Activated CD4-positive, alpha-beta T cell treated with anti-CD3 and anti-CD28 coated beads, Interleukin-2, amount 10 ng/mL, durations not matched to agents 7 days and 5 days (primary cell): ENCODE measurements around the gene PTTG1IP2. TPM values are rescaled to one million over a fixed set of nuclear protein-coding genes. Genes with fewer than 3 reads are reported as not detected.

ENCODE experiments used
- CTCF ChIA-PET: fragments of 350-600 bp; sonication (Branson Sonifier 250); formaldehyde crosslinking; loops from one replicate; lab custom pipeline; 2021; ENCODE audit warnings: antibody characterized with exemption; lab: Charles Lee
- POLR2A ChIA-PET: fragments of 350-600 bp; sonication (Branson Sonifier 250); formaldehyde crosslinking; loops from one replicate; lab custom pipeline; 2021; ENCODE audit warnings: antibody characterized with exemption; lab: Charles Lee
- DNase-seq: peaks from one replicate; pipeline ENCODE4 v3.0.0-alpha.2; 2020
- H3K27ac Mint-ChIP-seq: one replicate; pipeline ENCODE4 v1.8.0; 2021; ENCODE audit warnings: mild to moderate bottlenecking, moderate library complexity, mixed read lengths
- H3K27me3 Mint-ChIP-seq: one replicate; pipeline ENCODE4 v1.8.0; 2021; ENCODE audit warnings: mixed read lengths
- H3K36me3 Mint-ChIP-seq: one replicate; pipeline ENCODE4 v1.8.0; 2021; ENCODE audit warnings: low read depth, mixed read lengths
- H3K4me1 Mint-ChIP-seq: one replicate; pipeline ENCODE4 v1.8.0; 2021; ENCODE audit warnings: mixed read lengths
- H3K4me3 Mint-ChIP-seq: one replicate; pipeline ENCODE4 v1.8.0; 2021; ENCODE audit warnings: mild to moderate bottlenecking, moderate library complexity, mixed read lengths
- H3K9me3 Mint-ChIP-seq: one replicate; pipeline ENCODE4 v1.8.0; 2021; ENCODE audit warnings: mixed read lengths
- total RNA-seq, 2 experiments: library from RNA; stranded (reverse); gene quantifications; one replicate each; pipeline ENCODE4 v1.2.3, GENCODE V29; 2021

Gene PTTG1IP2
- not detected for total RNA-seq

DNA sequence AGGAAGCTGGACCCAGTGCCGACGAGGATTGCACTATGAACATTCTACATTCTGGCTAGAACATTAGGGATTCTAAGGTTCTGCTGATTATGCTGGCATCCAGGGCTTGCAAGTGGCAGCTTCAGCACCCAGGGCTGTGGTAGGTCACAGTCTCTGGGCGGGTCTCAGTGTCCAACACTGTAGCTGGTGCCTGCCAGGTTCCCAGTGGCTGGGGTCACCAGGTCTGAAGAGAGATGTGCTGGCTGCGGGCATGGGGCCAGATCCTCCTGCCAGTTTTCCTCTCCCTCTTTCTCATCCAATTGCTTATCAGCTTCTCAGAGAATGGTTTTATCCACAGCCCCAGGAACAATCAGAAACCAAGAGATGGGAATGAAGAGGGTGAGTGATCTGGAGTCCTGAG is at the start of gene PTTG1IP2:
PTTG1IP2 (plus strand) TSS at position 86 of the 400 bp plus-strand sequence; CDS start at position 234, 148 bp downstream.
- ChIA-PET POLR2A (no interaction called here), CTCF (no interaction called here)
- peaks cover 2% of the 10 kb centered on the region for H3K36me3 Mint-ChIP-seq
- peaks cover 2% of the 10 kb centered on the region for H3K27me3 Mint-ChIP-seq
- no peak within 1 kb of the TSS for H3K27ac Mint-ChIP-seq
- H3K9me3 Mint-ChIP-seq = peaks cover 9% of the 10 kb centered on the region
- no peak within 1 kb of the TSS for H3K4me3 Mint-ChIP-seq
- no peak for DNase-seq
- H3K4me1 Mint-ChIP-seq = no peaks in the 10 kb centered on the region

DNA sequence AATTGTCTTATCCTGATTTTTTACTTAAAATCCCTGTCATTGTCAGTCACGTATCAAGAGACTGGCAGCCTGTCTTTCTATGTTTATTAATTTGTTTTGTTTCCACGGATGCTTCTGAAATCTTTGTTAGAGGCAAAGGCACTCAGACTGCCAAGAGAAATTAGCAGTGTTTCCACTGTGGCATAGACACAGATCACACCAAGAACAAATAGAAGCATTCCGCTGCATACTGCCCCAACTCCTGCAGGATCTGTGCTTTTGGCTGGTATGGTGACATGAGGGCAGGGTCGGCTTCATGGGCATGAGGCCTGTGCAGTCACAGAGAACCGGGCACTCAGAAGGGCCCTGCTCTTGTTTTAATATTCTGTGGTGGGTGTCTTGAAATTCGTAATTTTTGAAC is 47.8 kb upstream of the PTTG1IP2 start:
- H3K27ac Mint-ChIP-seq = no peak overlapping the region
- no peaks in the 10 kb centered on the region for H3K27me3 Mint-ChIP-seq
- peaks cover 16% of the 10 kb centered on the region for H3K4me1 Mint-ChIP-seq
- ChIA-PET POLR2A (no interaction called here), CTCF (no interaction called here)
- no peaks in the 10 kb centered on the region for H3K36me3 Mint-ChIP-seq
- H3K9me3 Mint-ChIP-seq = no peaks in the 10 kb centered on the region
- no peak overlapping the region for H3K4me3 Mint-ChIP-seq
- DNase-seq = no peak

DNA sequence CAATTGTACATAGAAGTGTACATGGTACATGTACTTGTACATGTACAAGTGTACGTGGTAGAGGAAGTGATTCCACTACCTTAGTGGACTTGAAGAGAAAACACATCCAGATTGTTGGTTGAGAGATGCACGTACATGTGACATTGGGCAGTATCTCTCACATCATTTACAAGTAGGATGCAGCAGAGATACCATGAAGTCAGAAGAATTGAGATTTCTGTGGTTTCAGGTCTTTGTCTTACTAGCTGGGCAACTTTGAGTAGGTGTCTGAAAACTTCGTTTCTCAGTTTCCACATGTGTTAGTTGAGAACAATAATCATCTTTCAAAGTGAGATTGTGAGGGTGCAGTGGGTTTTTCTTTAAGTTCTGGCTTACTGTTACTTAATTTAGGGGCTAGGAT is 44.7 kb upstream of the PTTG1IP2 start:
- Mint-ChIP-seq H3K27ac (no peak overlapping the region), H3K9me3 (no peaks in the 10 kb centered on the region), H3K27me3 (no peaks in the 10 kb centered on the region), H3K4me3 (no peak overlapping the region), H3K36me3 (no peaks in the 10 kb centered on the region), H3K4me1 (peaks cover 16% of the 10 kb centered on the region)
- no peak for DNase-seq
- POLR2A ChIA-PET = no interaction called here
- CTCF ChIA-PET = interaction anchor here (0.6 kb wide), 1 partner anchor 9 kb away, joined by 3 read pairs; no protein-coding TSS in a partner anchor

DNA sequence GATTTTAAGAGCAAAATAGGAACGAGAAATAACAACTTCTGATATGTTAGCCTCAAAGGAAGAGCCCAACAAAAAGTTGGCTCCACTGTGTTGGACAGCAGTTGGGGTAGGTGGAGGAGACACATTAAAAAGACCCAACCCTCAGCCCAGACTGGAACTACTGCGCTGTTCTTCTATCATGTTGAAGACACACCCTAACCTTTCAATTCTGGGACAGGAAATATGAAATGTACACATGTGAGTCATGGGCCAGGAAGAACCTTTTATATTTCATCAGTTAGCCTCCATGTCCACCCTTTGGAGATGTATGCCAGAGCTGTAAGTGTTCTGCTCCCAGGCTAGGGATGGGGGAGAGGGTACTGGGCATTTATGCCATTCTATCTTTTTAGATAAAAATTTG is 44.1 kb upstream of the PTTG1IP2 start:
- CTCF ChIA-PET = interaction anchor here (1.4 kb wide), 1 partner anchor 22 kb away, joined by 3 read pairs; no protein-coding TSS in a partner anchor
- no peaks in the 10 kb centered on the region for H3K27me3 Mint-ChIP-seq
- no peak overlapping the region for H3K4me3 Mint-ChIP-seq
- no peaks in the 10 kb centered on the region for H3K9me3 Mint-ChIP-seq
- H3K27ac Mint-ChIP-seq = no peak overlapping the region
- POLR2A ChIA-PET = no interaction called here
- H3K36me3 Mint-ChIP-seq = no peaks in the 10 kb centered on the region
- DNase-seq = no peak
- H3K4me1 Mint-ChIP-seq = peaks cover 16% of the 10 kb centered on the region

DNA sequence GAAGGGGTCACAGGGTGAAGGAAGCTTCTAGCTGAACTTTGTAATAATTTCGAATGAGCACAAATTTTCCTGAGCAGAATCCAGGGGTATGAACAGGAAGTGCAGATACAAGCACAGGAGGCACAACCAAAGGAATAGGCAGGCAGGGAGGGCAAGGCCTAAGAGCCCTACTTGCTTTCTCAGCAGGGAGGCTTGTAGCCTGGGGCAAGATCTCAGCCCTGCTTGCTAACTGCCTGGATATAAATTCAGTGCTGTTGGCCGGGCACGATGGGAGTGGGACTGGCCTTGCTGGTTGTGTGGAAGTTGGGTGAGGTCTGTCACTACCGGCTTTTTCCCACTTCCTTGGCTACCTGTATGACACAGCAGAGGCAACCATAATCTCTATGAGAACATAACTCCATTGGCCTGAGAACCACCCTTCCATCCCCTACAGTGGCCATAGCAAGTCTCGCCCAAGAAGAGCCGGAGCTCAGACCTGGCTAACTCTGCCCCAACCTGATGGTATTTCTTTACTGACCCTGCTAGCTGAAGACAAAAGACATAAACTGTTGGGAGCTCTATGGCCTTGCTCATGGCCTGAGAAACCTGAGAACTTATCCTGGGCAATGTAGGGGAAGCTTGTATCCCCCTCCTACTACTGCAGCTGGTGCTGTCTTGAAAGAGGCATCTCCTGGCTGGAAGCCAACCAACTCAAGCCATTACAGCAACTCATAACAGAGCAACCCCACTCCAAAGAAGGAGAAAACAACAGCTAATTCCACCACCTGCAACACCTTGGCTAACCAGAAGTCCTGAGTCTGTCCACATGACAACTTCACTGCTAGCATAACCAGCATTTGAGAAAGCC is 38.6 kb upstream of the PTTG1IP2 start:
- Mint-ChIP-seq H3K27me3 (peaks cover 4% of the 10 kb centered on the region), H3K4me3 (no peak overlapping the region), H3K4me1 (peaks cover 2% of the 10 kb centered on the region), H3K36me3 (no peaks in the 10 kb centered on the region), H3K9me3 (no peaks in the 10 kb centered on the region), H3K27ac (no peak overlapping the region)
- DNase-seq = no peak
- POLR2A ChIA-PET = no interaction called here
- CTCF ChIA-PET = interaction anchor here (0.6 kb wide), 1 partner anchor 1451 kb away, joined by 3 read pairs; no protein-coding TSS in a partner anchor

DNA sequence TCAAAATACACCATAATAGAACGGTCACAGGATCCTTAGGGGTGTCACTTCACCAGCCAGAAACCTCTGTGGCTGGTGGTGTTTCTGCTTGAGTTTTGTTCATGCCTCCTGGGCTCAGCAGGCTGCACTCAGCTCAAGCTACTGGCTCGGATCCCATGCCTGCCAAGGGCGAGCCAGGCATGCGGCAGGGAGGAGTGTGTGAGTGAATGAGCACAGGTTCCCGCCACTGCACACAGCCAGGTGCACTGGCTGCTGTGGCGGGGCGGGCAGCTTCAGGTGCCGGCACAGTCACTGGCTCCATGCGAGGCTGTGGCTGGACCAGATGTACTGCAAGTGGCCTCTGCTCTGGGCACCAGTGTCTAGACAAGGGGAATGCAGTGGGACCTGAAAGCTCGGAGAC is 36.7 kb upstream of the PTTG1IP2 start:
- DNase-seq = no peak
- CTCF ChIA-PET = interaction anchor here (1.3 kb wide), 1 partner anchor 14 kb away, joined by 5 read pairs; no protein-coding TSS in a partner anchor
- Mint-ChIP-seq H3K9me3 (no peaks in the 10 kb centered on the region), H3K4me3 (no peak overlapping the region), H3K27me3 (peaks cover 4% of the 10 kb centered on the region), H3K27ac (no peak overlapping the region), H3K4me1 (no peaks in the 10 kb centered on the region), H3K36me3 (no peaks in the 10 kb centered on the region)
- POLR2A ChIA-PET = no interaction called here

DNA sequence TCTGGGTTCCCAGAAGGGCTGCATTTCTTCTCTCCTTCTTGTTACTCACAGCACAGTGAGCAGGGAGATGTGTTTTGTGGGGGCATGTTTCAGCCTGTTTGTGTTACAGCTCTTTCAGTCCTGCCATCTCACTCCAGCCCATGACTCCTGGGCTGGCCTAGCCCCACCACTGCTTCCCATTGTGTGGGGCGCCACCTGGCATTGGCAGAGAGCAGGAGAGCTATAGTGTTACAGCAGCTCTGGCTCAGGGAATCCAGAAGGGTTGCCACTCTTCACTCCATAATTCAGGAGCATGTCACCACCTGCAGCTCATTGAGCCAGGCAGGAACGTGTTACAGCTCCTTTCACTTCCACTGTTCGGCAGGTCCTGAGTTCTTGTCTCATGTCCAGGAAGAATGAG is 36.2 kb upstream of the PTTG1IP2 start:
- DNase-seq = no peak
- Mint-ChIP-seq H3K36me3 (no peaks in the 10 kb centered on the region), H3K27ac (no peak overlapping the region), H3K27me3 (peaks cover 4% of the 10 kb centered on the region), H3K4me3 (no peak overlapping the region), H3K4me1 (no peaks in the 10 kb centered on the region), H3K9me3 (no peaks in the 10 kb centered on the region)
- ChIA-PET CTCF (interaction anchor here (1.3 to 1.4 kb wide), 2 partner anchors 9 to 14 kb away, joined by 3 to 5 read pairs; no protein-coding TSS in a partner anchor), POLR2A (no interaction called here)

DNA sequence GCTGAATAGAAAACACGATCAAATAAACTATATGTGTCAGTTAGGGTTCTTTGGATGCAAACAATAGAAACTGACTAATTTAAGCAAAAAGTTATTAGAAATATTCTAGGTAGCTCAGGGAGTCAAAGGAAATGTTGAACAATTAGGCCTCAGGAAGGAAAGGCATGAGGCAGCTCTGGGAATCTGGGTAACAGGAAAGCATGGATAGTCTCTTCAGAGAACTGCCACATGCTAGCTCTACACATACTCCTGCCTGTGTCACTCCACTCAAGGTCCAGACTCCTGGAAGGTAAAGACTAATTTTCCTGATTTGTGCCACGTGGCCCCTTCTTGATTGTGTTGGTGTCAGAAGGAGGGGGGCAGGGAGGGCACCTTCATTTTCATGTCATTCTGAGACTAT is 23.8 kb upstream of the PTTG1IP2 start:
- Mint-ChIP-seq H3K27me3 (peaks cover 10% of the 10 kb centered on the region), H3K36me3 (no peaks in the 10 kb centered on the region), H3K4me3 (no peak overlapping the region), H3K9me3 (no peaks in the 10 kb centered on the region), H3K27ac (no peak overlapping the region), H3K4me1 (no peaks in the 10 kb centered on the region)
- DNase-seq = no peak
- POLR2A ChIA-PET = no interaction called here
- CTCF ChIA-PET = interaction anchor here (0.6 kb wide), 1 partner anchor 10 kb away, joined by 3 read pairs; no protein-coding TSS in a partner anchor

DNA sequence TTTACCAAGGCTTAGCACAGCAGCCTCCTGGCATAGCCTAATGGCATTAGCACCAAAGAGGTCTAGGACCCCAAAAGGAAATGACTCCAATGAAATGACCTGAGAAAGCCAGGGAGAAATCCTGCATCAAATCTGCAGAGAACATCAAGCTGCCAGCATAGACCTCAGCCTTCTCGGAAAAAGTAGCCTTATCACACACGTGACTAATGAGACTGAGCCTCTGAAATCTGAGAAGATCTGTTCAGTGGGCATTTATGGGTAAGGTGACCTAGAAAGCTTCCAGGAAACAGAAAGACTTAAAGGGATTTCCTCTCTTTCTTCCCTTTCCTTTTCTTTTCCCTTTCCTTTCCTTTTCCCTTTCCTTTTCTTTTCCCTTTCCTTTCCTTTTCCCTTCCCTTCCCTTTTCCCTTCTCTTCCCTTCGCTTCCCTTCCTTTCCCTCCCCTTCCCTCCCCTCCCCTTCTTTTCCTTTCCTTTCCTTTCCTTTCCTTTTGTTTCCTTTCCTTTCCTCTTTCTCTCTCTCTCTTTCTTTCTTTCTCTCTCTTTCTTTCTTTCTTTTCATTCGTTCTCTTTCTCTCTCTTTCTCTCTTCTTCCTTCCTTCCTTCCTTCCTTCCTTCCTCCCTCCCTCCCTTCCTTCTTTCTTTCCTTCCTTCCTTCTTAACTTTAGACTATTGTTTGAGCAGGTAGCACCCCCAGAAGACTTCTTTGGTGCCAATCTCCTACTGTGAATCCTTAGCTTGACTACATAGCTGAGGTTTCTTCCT is 23.1 kb upstream of the PTTG1IP2 start:
- H3K4me1 Mint-ChIP-seq = no peaks in the 10 kb centered on the region

DNA sequence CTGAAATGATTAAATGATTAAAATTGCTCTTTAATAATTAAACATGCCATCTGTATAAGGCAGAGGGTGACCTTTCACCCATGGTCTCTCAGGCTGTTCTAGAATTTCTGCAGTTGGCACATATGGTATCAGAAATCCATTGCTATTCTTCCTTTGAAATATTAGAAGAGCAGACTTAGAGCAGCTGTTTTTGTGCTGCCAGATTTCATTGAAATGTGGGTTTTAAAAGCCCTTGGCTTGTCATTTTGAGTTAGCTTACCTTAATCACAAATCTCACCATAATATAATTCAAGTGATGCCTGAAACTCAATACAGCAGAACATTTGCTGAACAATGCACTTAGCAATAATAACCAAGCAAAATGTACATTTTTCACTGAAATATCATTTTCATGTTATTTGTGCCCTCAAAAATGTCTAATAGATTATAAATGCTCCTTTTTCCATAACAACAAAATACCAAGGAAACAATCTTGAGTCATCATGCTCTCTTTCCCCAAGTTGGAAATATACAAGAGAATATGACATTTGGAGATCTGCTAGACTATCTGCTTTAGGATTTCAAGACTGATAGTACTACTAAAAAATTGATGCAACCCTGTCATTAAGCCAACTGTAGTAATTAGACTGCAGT is 16.1 kb upstream of the PTTG1IP2 start:
- H3K4me1 Mint-ChIP-seq = peaks cover 4% of the 10 kb centered on the region
- CTCF ChIA-PET = no interaction called here
- no peak overlapping the region for H3K27ac Mint-ChIP-seq
- H3K36me3 Mint-ChIP-seq = no peaks in the 10 kb centered on the region
- peaks cover 16% of the 10 kb centered on the region for H3K27me3 Mint-ChIP-seq
- no peak for DNase-seq
- H3K9me3 Mint-ChIP-seq = no peaks in the 10 kb centered on the region
- POLR2A ChIA-PET = no interaction called here
- H3K4me3 Mint-ChIP-seq = no peak overlapping the region

More for the DNA sequence above, 23.1 kb upstream of the PTTG1IP2 start:
- peaks cover 10% of the 10 kb centered on the region for H3K27me3 Mint-ChIP-seq
- no peak for DNase-seq
- H3K9me3 Mint-ChIP-seq = no peaks in the 10 kb centered on the region
- no peaks in the 10 kb centered on the region for H3K36me3 Mint-ChIP-seq
- H3K27ac Mint-ChIP-seq = no peak overlapping the region
- POLR2A ChIA-PET = no interaction called here
- H3K4me3 Mint-ChIP-seq = no peak overlapping the region
- CTCF ChIA-PET = interaction anchor here (0.6 to 1.5 kb wide), 2 partner anchors 9 to 13 kb away, joined by 3 to 5 read pairs; no protein-coding TSS in a partner anchor

DNA sequence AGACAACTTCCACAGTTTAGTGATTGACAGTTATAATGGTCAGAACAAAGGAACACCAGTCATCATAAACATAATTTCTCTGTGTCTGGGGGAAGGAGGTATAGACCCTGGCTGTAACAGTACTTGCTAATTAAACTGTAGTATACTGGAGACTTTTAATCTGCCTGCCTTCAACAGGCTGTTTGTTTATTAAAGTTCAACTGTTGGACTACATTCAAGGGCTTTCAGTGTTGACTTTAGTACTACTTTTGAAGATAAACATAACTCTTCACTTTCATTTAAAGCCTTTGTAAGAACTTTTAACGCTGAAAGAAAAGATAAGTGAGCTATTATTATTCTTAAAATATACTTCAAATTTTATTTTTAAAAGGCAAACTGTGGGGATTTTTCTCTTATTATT is 15.5 kb upstream of the PTTG1IP2 start:
- Mint-ChIP-seq H3K27ac (no peak overlapping the region), H3K4me1 (peaks cover 4% of the 10 kb centered on the region), H3K27me3 (peaks cover 16% of the 10 kb centered on the region), H3K36me3 (no peaks in the 10 kb centered on the region), H3K4me3 (no peak overlapping the region), H3K9me3 (no peaks in the 10 kb centered on the region)
- no peak for DNase-seq
- ChIA-PET CTCF (no interaction called here), POLR2A (no interaction called here)

DNA sequence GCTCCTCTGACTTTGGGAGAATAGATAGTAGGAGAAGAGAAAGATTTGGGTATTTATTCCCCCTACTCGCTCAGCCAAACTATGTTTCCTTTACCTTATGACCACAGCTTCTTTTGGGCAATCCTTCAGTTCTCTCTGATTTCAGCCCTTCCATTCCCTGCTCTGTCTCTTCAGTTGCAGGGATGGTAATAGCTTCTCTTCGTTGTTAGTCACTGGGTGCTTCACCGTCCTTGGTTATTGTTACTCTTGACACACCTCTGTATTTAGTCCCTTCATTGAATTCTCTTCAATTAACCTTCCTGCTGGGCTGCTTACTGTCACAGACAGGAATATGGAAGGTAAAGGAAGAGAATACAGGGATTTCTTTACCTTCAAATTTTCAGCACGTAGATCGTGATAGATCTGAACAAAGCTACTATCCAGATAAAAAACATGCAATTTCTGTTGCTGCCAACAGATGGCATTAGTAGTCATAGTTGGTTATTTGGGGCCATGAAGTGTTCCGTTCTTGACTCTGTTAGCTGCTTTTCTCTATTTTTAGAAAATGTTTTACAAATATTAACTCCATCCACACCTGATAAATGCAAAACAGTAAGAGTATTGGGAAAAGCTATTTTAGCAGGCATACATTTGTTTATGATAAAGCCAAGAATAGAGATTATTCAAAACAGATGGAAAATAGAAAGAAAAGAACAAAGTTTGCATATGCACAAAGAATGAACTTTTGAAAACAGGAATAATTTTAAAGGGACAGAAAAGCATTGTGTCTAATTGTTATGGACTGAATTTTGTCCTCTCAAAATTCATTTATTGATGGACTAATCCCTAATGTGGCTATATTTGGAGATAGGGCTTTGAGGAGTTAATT is 14.0 kb upstream of the PTTG1IP2 start:
- ChIA-PET CTCF (interaction anchor here (0.6 to 0.9 kb wide), 3 partner anchors 10 to 627 kb away, joined by 3 to 4 read pairs (median 3); no protein-coding TSS in a partner anchor), POLR2A (no interaction called here)
- Mint-ChIP-seq H3K27ac (no peak overlapping the region), H3K27me3 (peaks cover 12% of the 10 kb centered on the region), H3K4me1 (peaks cover 4% of the 10 kb centered on the region), H3K4me3 (no peak overlapping the region), H3K9me3 (no peaks in the 10 kb centered on the region), H3K36me3 (no peaks in the 10 kb centered on the region)
- peak; percentile 22 for DNase-seq
